Measurements from ENCODE around the gene OCEL1.
A peak's percentile ranks its signal among the peaks of the same experiment; 100 is the strongest.

GRCh38 chr19:17246681-17247425 lies 20.8 kb downstream of the OCEL1 start:
- no peak for TF ChIP-seq JUN (IDR thresholded peaks at IDR 0.05)
- TF ChIP-seq CTCF (IDR thresholded peaks at IDR 0.05) = no peak
- no peak; the same call in 1 of the 2 replicates for TF ChIP-seq MAX (IDR thresholded peaks at IDR 0.05)
- no peak for TF ChIP-seq RAD21 (conservative IDR thresholded peaks at IDR 0.05 in 1 of 2, IDR thresholded peaks at IDR 0.05 in 1 of 2)
- peak; percentile 92 for TF ChIP-seq KDM1A (IDR thresholded peaks at IDR 0.05; ENCODE audit: low read depth)
- no peak for TF ChIP-seq POLR2AphosphoS2 (conservative IDR thresholded peaks at IDR 0.05; ENCODE audit: low read length)
- no peak for TF ChIP-seq CEBPB (IDR thresholded peaks at IDR 0.05)
- TF ChIP-seq POLR2A (IDR thresholded peaks at IDR 0.05; ENCODE audit: low read length) = no peak; the same call in 1 of the 2 replicates
